Keratinocyte (primary cell): ENCODE measurements around the gene JMJD1C. TPM values are rescaled to one million over a fixed set of nuclear protein-coding genes. Genes with fewer than 3 reads are reported as not detected.

Experiments
- DNase-seq: peaks from one replicate; pipeline ENCODE4 v3.0.0-alpha.2; 2011; ENCODE audit warnings: low read depth, missing footprints, low spot score
- FAIRE-seq: peaks from 2 replicates; lab custom pipeline; 2011; peaks lifted over from hg19 to GRCh38; lab: Jason Lieb, UNC
- H2AFZ ChIP-seq: 2 replicates; pipeline ENCODE4 v1.6.0; 2012; ENCODE audit warnings: low read length, control low read depth, inconsistent platforms; ENCODE audit not compliant: control insufficient read depth
- H3K27ac ChIP-seq: 2 replicates; pipeline ENCODE4 v1.5.1; 2011; ENCODE audit warnings: low read length; ENCODE audit not compliant: control insufficient read depth, insufficient read depth
- H3K27me3 ChIP-seq: 3 replicates; pipeline ENCODE4 v1.6.0; 2011; ENCODE audit warnings: low read length; ENCODE audit not compliant: control insufficient read depth, insufficient read depth; ENCODE audit errors: extremely low read depth
- H3K36me3 ChIP-seq, 2 experiments: 2 replicates in 1 of 2; 3 replicates in 1 of 2; pipeline ENCODE4 v1.5.1; 2011; ENCODE audit warnings: low read length in 2 of 2, mild to moderate bottlenecking in 1 of 2; ENCODE audit not compliant: control insufficient read depth in 2 of 2, insufficient read depth in 2 of 2; ENCODE audit errors: extremely low read depth in 1 of 2
- H3K4me1 ChIP-seq: 3 replicates; pipeline ENCODE4 v1.5.1; 2011; ENCODE audit warnings: low read length; ENCODE audit not compliant: control insufficient read depth, insufficient read depth; ENCODE audit errors: extremely low read depth
- H3K4me2 ChIP-seq: 3 replicates; pipeline ENCODE4 v1.6.0; 2011; ENCODE audit warnings: low read depth, low read length; ENCODE audit not compliant: control insufficient read depth, insufficient read depth; ENCODE audit errors: extremely low read depth
- H3K4me3 ChIP-seq, 3 experiments: fragments of 200-600 bp in 1 of 3; sonication (generic) in 1 of 3; 2 replicates in 2 of 3; 3 replicates in 1 of 3; pipeline ENCODE4 v1.5.1; 2011 to 2016; ENCODE audit warnings: low read length in 3 of 3, mild to moderate bottlenecking in 3 of 3, control low read depth in 2 of 3, inconsistent platforms in 1 of 3, low read depth in 1 of 3, mixed read lengths in 1 of 3, mixed run types in 1 of 3, moderate library complexity in 1 of 3; ENCODE audit not compliant: control insufficient read depth in 2 of 3, insufficient read depth in 2 of 3; ENCODE audit errors: extremely low read depth in 1 of 3
- H3K79me2 ChIP-seq: 2 replicates; pipeline ENCODE4 v1.6.0; 2012; ENCODE audit warnings: low read length; ENCODE audit not compliant: control insufficient read depth, insufficient read depth
- H3K9ac ChIP-seq: 3 replicates; pipeline ENCODE4 v1.6.0; 2011; ENCODE audit warnings: low read length; ENCODE audit not compliant: control insufficient read depth, insufficient read depth; ENCODE audit errors: extremely low read depth
- H3K9me1 ChIP-seq: 3 replicates; pipeline ENCODE4 v1.6.0; 2011; ENCODE audit warnings: low read length; ENCODE audit not compliant: control insufficient read depth, insufficient read depth; ENCODE audit errors: extremely low read depth
- H3K9me3 ChIP-seq: 2 replicates; pipeline ENCODE4 v1.5.1; 2012; ENCODE audit warnings: low read depth, low read length; ENCODE audit not compliant: control insufficient read depth
- H4K20me1 ChIP-seq: 3 replicates; pipeline ENCODE4 v1.6.0; 2011; ENCODE audit warnings: low read length; ENCODE audit not compliant: control insufficient read depth, insufficient read depth; ENCODE audit errors: extremely low read depth
- EZH2 ChIP-seq: IDR thresholded peaks from one replicate; pipeline ENCODE4 v1.6.1; 2012; ENCODE audit warnings: inconsistent platforms, mild to moderate bottlenecking, low read length, moderate library complexity
- dilution Hi-C: fragments of 300-500 bp; cut with MboI; formaldehyde crosslinking; loops from one replicate; pipeline ENCODE4 v1.7.0; 2020; ENCODE audit warnings: low sequenced_read_pairs; ENCODE audit not compliant: extremely low pct_ligation_motif_present
- polyA plus RNA-seq, 5 experiments: library from polyadenylated mRNA; depleted of rRNA in 3 of 5; stranded (reverse) in 3 of 5; stranded (forward) in 1 of 5; unstranded in 1 of 5; fragments of >200 nt; gene quantifications; 1 replicate in 1 of 5; 2 replicates in 3 of 5; 3 replicates in 1 of 5; pipeline versions ENCODE4 v1.2.1 to v1.2.3, GENCODE V29; 2011 to 2012; ENCODE audit warnings: missing spikeins in 2 of 5, low read depth in 1 of 5, low replicate concordance in 1 of 5
- TF ChIP-seq, protein P1 (sequence below), 3 experiments: IDR thresholded peaks in 1 of 3; conservative IDR thresholded peaks in 1 of 3; optimal IDR thresholded peaks in 1 of 3; 2 replicates in 2 of 3; 3 replicates in 1 of 3; pipeline versions ENCODE3 to v1.5.1; 2011; ENCODE audit warnings: low read length in 3 of 3, mild to moderate bottlenecking in 3 of 3, moderate library complexity in 2 of 3, control low read depth in 1 of 3, inconsistent platforms in 1 of 3; ENCODE audit not compliant: insufficient read depth in 2 of 3; ENCODE audit errors: extremely low read depth in 1 of 3

Gene JMJD1C
- polyA plus RNA-seq, 1 donor (not counting 4 experiments of a cell fraction or from before 2014, with no cell fraction given): 38.2 TPM

DNA sequence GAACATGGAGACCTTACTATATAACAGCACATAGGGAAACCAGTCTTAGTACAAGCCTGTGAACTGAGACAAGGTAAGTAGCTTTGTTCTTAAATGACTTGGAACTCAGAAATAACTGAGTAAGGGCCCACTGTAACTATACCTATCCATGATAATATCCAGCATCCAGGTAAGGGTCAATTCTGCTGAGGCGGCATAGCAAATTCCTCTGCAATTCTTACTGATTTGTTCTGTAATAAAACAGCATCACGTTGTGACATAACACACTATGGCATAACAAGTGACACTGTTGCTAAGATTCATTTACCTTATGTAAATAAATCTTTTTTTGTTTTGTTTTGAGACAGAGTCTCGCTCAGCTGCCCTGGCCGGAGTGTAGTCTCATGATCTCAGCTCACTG is 97.4 kb downstream of the JMJD1C start:
- Histone ChIP-seq H3K27ac (no peak overlapping the region), H3K27me3 (no peaks in the 10 kb centered on the region), H3K79me2 (peaks cover 10% of the 10 kb centered on the region), H3K36me3 (no peaks in the 10 kb centered on the region), H3K4me1 (no peaks in the 10 kb centered on the region), H3K9me3 (no peaks in the 10 kb centered on the region), H3K9ac (no peak overlapping the region), H4K20me1 (no peaks in the 10 kb centered on the region), H3K4me2 (no peak overlapping the region), H3K4me3 (no peak overlapping the region), H2AFZ (no peak overlapping the region), H3K9me1 (no peaks in the 10 kb centered on the region)
- DNase-seq (no peak), FAIRE-seq (no peak)
- TF ChIP-seq, protein P1, sequence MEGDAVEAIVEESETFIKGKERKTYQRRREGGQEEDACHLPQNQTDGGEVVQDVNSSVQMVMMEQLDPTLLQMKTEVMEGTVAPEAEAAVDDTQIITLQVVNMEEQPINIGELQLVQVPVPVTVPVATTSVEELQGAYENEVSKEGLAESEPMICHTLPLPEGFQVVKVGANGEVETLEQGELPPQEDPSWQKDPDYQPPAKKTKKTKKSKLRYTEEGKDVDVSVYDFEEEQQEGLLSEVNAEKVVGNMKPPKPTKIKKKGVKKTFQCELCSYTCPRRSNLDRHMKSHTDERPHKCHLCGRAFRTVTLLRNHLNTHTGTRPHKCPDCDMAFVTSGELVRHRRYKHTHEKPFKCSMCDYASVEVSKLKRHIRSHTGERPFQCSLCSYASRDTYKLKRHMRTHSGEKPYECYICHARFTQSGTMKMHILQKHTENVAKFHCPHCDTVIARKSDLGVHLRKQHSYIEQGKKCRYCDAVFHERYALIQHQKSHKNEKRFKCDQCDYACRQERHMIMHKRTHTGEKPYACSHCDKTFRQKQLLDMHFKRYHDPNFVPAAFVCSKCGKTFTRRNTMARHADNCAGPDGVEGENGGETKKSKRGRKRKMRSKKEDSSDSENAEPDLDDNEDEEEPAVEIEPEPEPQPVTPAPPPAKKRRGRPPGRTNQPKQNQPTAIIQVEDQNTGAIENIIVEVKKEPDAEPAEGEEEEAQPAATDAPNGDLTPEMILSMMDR (optimal IDR thresholded peaks at IDR 0.05 in 1 of 3, IDR thresholded peaks at IDR 0.05 in 1 of 3, conservative IDR thresholded peaks at IDR 0.05 in 1 of 3; ENCODE audit: extremely low read depth in 1 of 3, insufficient read depth in 2 of 3, low read length in 3 of 3): no peak
- no peak for TF ChIP-seq EZH2
- dilution Hi-C loops: no loop called here

DNA sequence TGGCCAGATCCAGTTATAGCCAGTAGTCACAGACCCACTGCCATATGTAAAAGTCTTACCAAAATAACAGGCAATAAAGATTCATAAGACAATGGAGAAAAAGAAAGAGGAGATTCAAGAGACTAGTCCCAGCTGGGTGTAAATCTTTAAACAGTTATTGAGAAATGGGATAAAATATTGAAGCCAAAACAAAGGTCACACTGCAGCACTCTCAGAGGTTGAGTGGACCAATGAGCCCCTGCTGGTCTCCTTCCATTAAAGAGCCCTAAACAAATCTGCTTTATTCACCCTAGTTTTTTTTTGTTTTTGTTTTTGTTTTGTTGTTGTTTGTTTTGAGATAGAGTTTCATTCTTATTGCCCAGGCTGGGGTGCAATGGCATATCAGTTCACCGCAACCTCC is 98.8 kb downstream of the JMJD1C start:
- H3K9ac ChIP-seq: no peak overlapping the region
- H3K4me1 ChIP-seq: no peaks in the 10 kb centered on the region
- FAIRE-seq (no peak), DNase-seq (no peak)
- H3K27me3 ChIP-seq: no peaks in the 10 kb centered on the region
- no peak overlapping the region for H2AFZ ChIP-seq
- peaks cover 8% of the 10 kb centered on the region for H3K79me2 ChIP-seq
- no peaks in the 10 kb centered on the region for H3K36me3 ChIP-seq
- no peak overlapping the region for H3K4me2 ChIP-seq
- H3K27ac ChIP-seq: no peak overlapping the region
- H3K4me3 ChIP-seq: no peak overlapping the region
- H3K9me1 ChIP-seq: no peaks in the 10 kb centered on the region
- no peaks in the 10 kb centered on the region for H4K20me1 ChIP-seq
- H3K9me3 ChIP-seq: no peaks in the 10 kb centered on the region
- TF ChIP-seq, protein P1 (optimal IDR thresholded peaks at IDR 0.05 in 1 of 3, IDR thresholded peaks at IDR 0.05 in 1 of 3, conservative IDR thresholded peaks at IDR 0.05 in 1 of 3; ENCODE audit: extremely low read depth in 1 of 3, insufficient read depth in 2 of 3, low read length in 3 of 3): no peak
- TF ChIP-seq EZH2: no peak
- dilution Hi-C loops: no loop called here
